WTC11 (cell line): ENCODE data around the gene FBN3. TPM values are rescaled to one million over a fixed set of nuclear protein-coding genes. Genes with fewer than 3 reads are reported as not detected.

ENCODE experiments used
- ATAC-seq: fragments of 200-7000 bp; cut with Tn5 transposase; 2 replicates; pipeline ENCODE4 v1.10.0; 2021; ENCODE audit warnings: mild to moderate bottlenecking, moderate library complexity
- Bru-seq: library from RNA; stranded (reverse); fragments of 400-500 nt; gene quantifications from one replicate; lab custom pipeline; 2021; lab: Mats Ljungman, UMichigan
- CTCF ChIA-PET: fragments of 300-600 bp; sonication (Branson Sonifier 250); formaldehyde crosslinking; loops from one replicate; lab custom pipeline; 2021; ENCODE audit warnings: antibody characterized with exemption; lab: Charles Lee
- POLR2A ChIA-PET: fragments of 350-600 bp; sonication (Branson Sonifier 250); formaldehyde crosslinking; loops from one replicate; lab custom pipeline; 2021; ENCODE audit warnings: antibody characterized with exemption; lab: Charles Lee
- DNase-seq: peaks from one replicate; pipeline ENCODE4 v3.0.0; 2021; ENCODE audit warnings: low spot score
- H3K27ac Mint-ChIP-seq: 2 replicates; pipeline ENCODE4 v1.8.0; 2021; ENCODE audit warnings: mixed read lengths
- H3K27me3 Mint-ChIP-seq: 2 replicates; pipeline ENCODE4 v1.8.0; 2021; ENCODE audit warnings: low read depth, mild to moderate bottlenecking, moderate library complexity, mixed read lengths
- H3K36me3 Mint-ChIP-seq: 2 replicates; pipeline ENCODE4 v1.8.0; 2021; ENCODE audit warnings: mixed read lengths
- H3K4me1 Mint-ChIP-seq: 2 replicates; pipeline ENCODE4 v1.8.0; 2022; ENCODE audit warnings: mixed read lengths
- H3K4me3 Mint-ChIP-seq: 2 replicates; pipeline ENCODE4 v1.8.0; 2021; ENCODE audit warnings: mild to moderate bottlenecking, moderate library complexity, mixed read lengths
- H3K9me3 Mint-ChIP-seq: 2 replicates; pipeline ENCODE4 v1.8.0; 2021; ENCODE audit warnings: mixed read lengths
- CBFB ChIP-seq: sonication (generic); formaldehyde crosslinking; IDR thresholded peaks from 2 replicates; pipeline ENCODE4 v1.8.1; 2022; ENCODE audit warnings: mild to moderate bottlenecking, low read depth, missing genetic modification reagents
- E2F5 ChIP-seq: sonication (generic); formaldehyde crosslinking; IDR thresholded peaks from 2 replicates; pipeline ENCODE4 v1.8.1; 2022; ENCODE audit warnings: mild to moderate bottlenecking, moderate library complexity, missing genetic modification reagents
- ETV6 ChIP-seq: sonication (generic); formaldehyde crosslinking; IDR thresholded peaks from 2 replicates; pipeline ENCODE4 v1.8.1; 2022; ENCODE audit warnings: mild to moderate bottlenecking, missing genetic modification reagents
- GTF2I ChIP-seq: fragments of 250-450 bp; sonication (Bioruptor Pico); conservative IDR thresholded peaks from 2 replicates; pipeline ENCODE4 v1.4.0; 2021; ENCODE audit warnings: mild to moderate bottlenecking
- NFATC4 ChIP-seq: fragments of 250-450 bp; sonication (Bioruptor Pico); IDR thresholded peaks from 2 replicates; pipeline ENCODE4 v1.9.0; 2021; ENCODE audit warnings: mild to moderate bottlenecking
- NFE2L1 ChIP-seq: sonication (generic); formaldehyde crosslinking; IDR thresholded peaks from 2 replicates; pipeline ENCODE4 v1.8.1; 2023; ENCODE audit warnings: missing genetic modification reagents
- NR3C1 ChIP-seq: sonication (generic); formaldehyde crosslinking; conservative IDR thresholded peaks from 2 replicates; pipeline ENCODE4 v1.8.1; 2023; ENCODE audit warnings: low read depth, mild to moderate bottlenecking, missing genetic modification reagents
- SMAD3 ChIP-seq: sonication (generic); formaldehyde crosslinking; IDR thresholded peaks from 2 replicates; pipeline ENCODE4 v1.8.0; 2022; ENCODE audit warnings: missing genetic modification reagents, mild to moderate bottlenecking, borderline replicate concordance
- SP1 ChIP-seq: sonication (generic); formaldehyde crosslinking; conservative IDR thresholded peaks from 2 replicates; pipeline ENCODE4 v1.8.1; 2022; ENCODE audit warnings: missing genetic modification reagents
- TEAD1 ChIP-seq: sonication (generic); formaldehyde crosslinking; IDR thresholded peaks from 2 replicates; pipeline ENCODE4 v1.8.0; 2022; ENCODE audit warnings: mild to moderate bottlenecking, missing genetic modification reagents
- ZBTB43 ChIP-seq: sonication (generic); formaldehyde crosslinking; IDR thresholded peaks from 2 replicates; pipeline ENCODE4 v1.8.1; 2023; ENCODE audit warnings: mild to moderate bottlenecking, missing genetic modification reagents
- ZNF121 ChIP-seq: sonication (generic); formaldehyde crosslinking; IDR thresholded peaks from 2 replicates; pipeline ENCODE4 v1.8.0; 2023; ENCODE audit warnings: missing genetic modification reagents
- long read RNA-seq, 3 experiments: library from RNA in 1 of 3; library from capped mRNA in 1 of 3; library from polyadenylated mRNA in 1 of 3; unstranded in 2 of 3; stranded (forward) in 1 of 3; transcript quantifications; one replicate each; pipeline ENCODE4 v2.0.0, GENCODE V29; 2021
- total RNA-seq: library from RNA; stranded (reverse); gene quantifications from 3 replicates; pipeline ENCODE4 v1.2.3, GENCODE V29; 2021

FBN3 gene
- total RNA-seq (54.8 to 67.3 TPM (median 62.2 TPM) in 3 replicates), Bru-seq, nascent RNA (percentile 53 among the genes with signal in this experiment)
- long read RNA-seq, experiment 1, partial matches to known transcripts = 40 of 73 reads
- long read RNA-seq, experiment 1, other reads (novel, unspliced or antisense) = 33 of 73 reads
- long read RNA-seq, experiment 2, partial matches to known transcripts = 11 of 22 reads
- long read RNA-seq, experiment 2, other reads (novel, unspliced or antisense) = 11 of 22 reads
- long read RNA-seq, experiment 3 = 0 reads

DNA sequence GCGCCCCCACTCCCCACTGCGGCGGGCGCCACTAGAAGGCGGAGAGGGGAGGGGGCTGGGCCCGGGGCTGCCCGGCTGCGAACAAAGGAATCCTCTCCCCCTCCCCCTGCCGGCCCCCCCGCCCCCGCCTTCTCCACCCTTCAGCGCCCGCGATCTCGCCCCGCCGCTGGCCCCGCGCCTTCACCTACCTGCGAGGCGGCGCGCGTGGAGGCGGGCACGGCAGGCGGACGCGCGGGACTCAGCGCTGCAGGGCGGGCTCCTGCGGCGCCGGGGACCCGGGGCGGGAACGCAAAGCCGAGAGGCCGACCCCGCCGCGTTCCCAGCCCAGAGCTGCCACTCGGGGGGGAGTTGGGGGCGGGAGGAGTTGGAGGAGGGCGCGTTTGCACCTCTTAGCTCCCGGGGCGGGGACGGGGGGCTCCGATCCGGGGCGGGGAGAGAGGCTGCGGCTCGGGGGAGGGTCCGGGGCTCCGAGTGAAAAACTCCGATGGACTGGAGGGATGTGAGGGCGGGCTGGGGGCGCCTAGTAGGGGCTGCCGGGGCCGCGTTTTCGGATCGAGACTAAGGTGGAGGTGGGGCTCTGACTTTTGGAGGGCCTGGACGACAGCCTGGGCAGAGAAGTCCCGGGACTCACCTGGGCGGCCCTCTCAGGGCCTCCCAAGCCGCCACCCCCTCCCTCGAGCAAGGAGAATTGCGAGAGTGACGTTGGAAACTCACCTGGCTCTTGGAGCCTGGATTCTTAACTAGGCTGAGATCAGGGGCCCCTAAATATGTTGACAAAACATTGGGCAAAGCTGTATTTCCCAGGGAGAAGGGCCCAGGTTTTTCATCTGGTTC lies at the start of gene FBN3:
Gene FBN3, minus strand, starts transcription at position 332 of the 834 bp plus-strand sequence. CDS start 2,112 bp downstream, outside the sequence.
- DNase-seq (peak; percentile 75), ATAC-seq (peak; percentile 27)
- H3K4me1 Mint-ChIP-seq = peaks cover 40% of the 10 kb centered on the region
- ChIA-PET CTCF (interaction anchor here (1.0 to 1.7 kb wide), 4 partner anchors 9 to 205 kb away, joined by 3 to 8 read pairs (median 5); no protein-coding TSS in a partner anchor), POLR2A (interaction anchor here (0.5 to 1.1 kb wide), 5 partner anchors 44 to 118 kb away, joined by 3 to 7 read pairs (median 3); no protein-coding TSS in a partner anchor)
- TF ChIP-seq NFE2L1 (CRISPR knock-in tag) = no peak
- peak; percentile 24; the same call in 1 of the 2 replicates for TF ChIP-seq SP1 (CRISPR knock-in tag)
- peak within 1 kb of the TSS; percentile 76 for H3K27ac Mint-ChIP-seq
- H3K36me3 Mint-ChIP-seq = no peaks in the 10 kb centered on the region
- H3K27me3 Mint-ChIP-seq = no peaks in the 10 kb centered on the region; the same call in 1 of the 2 replicates
- no peaks in the 10 kb centered on the region for H3K9me3 Mint-ChIP-seq
- H3K4me3 Mint-ChIP-seq = peak within 1 kb of the TSS; percentile 83

DNA sequence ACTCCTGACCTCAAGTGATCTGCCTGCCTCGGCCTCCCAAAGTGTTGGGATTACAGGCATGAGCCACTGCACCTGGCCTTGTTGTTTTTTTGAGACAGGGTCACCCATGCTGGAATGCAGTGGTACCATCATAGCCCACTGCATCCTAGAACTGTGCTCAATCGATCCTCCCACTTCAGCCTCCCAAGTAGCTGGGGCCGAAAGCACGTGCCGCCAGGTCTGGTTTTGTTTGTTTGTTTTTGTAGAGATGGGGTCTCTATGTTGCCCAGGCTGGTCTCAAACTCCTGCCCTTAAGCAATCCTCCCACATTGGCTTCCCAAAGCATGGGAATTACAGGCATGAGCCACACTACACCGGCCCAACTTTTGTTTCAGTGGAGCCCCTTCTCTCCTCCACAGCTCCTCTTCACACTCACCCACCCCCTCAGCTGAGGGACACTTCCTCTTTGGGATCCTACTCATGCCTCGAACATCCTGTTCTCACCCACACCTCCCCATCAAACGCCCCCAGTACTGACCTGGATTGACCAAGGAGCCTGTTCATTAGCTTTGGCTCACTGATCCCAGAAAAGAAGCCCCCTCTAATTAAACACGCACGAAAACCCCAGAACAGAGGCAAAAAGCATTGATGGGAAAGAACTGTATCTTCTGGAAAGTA lies 47.0 kb upstream of the FBN3 start:
- ChIA-PET CTCF (interaction anchor here (1.1 kb wide), 1 partner anchor 38 kb away, joined by 4 read pairs; no protein-coding TSS in a partner anchor), POLR2A (no interaction called here)
- peak overlapping the region; percentile 3; the same call in 1 of the 2 replicates for H3K27ac Mint-ChIP-seq
- no peaks in the 10 kb centered on the region for H3K27me3 Mint-ChIP-seq
- ATAC-seq (no peak), DNase-seq (no peak)
- no peaks in the 10 kb centered on the region for H3K36me3 Mint-ChIP-seq
- H3K4me3 Mint-ChIP-seq = no peak overlapping the region
- no peaks in the 10 kb centered on the region for H3K9me3 Mint-ChIP-seq
- peaks cover 46% of the 10 kb centered on the region for H3K4me1 Mint-ChIP-seq
- TF ChIP-seq SMAD3 (no peak), TEAD1 (CRISPR knock-in tag) (no peak), ETV6 (CRISPR knock-in tag) (no peak), ZNF121 (CRISPR knock-in tag) (no peak)

DNA sequence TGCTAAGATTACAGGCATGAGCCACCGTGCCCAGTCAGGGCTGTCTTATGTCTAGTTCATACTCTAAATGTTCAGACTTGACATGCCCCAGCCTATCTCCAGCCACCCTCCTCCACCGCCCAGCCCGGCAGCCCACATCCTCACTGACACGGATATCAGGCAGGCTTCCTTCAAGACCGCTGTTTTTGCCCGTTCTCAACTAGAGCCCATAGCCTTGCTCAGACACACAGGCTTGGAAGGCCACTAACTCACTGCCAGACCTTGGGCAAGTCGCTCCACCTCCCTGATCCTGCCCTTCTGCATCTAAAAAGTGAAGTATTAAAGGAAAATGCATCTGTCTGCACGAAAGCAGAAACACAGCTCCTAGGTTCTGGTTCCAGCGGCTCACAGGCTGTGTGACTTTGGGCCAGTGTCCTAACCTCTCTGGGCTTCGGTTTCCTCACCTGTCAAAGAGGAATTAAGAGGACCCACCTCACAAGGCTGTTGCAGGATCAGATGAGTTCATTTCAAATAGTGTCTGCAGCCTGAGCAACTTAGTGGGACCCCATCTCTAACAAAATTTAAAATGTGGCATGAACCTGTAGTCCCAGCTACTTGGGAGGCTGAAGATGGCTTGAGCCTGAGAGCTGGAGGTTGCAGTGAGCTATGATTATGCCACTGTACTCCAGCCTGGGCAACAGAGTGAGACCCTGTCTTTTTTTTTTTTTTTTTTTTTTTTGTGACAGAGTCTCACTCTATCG lies 45.3 kb upstream of the FBN3 start:
- ChIA-PET POLR2A (no interaction called here), CTCF (interaction anchor here (1.1 kb wide), 2 partner anchors 36 to 384 kb away, joined by 3 read pairs; no protein-coding TSS in a partner anchor)
- Mint-ChIP-seq H3K27ac (peak overlapping the region; percentile 87), H3K4me1 (peaks cover 46% of the 10 kb centered on the region), H3K4me3 (no peak overlapping the region), H3K9me3 (no peaks in the 10 kb centered on the region), H3K36me3 (no peaks in the 10 kb centered on the region), H3K27me3 (no peaks in the 10 kb centered on the region)
- DNase-seq (no peak), ATAC-seq (0 out of 2 replicates have a peak, but pooled peaks have one; percentile 12)
- TF ChIP-seq E2F5 (CRISPR knock-in tag) (no peak), ZBTB43 (CRISPR knock-in tag) (no peak), NFATC4 (CRISPR knock-in tag) (no peak), TEAD1 (CRISPR knock-in tag) (0 out of 2 replicates have a peak, but pooled peaks have one; percentile 20), ZNF121 (CRISPR knock-in tag) (peak; percentile 62), GTF2I (CRISPR knock-in tag) (peak; percentile 54; the same call in 1 of the 2 replicates), CBFB (no peak)

- Mint-ChIP-seq H3K4me1 (peaks cover 44% of the 10 kb centered on the region), H3K9me3 (no peaks in the 10 kb centered on the region), H3K36me3 (no peaks in the 10 kb centered on the region), H3K27me3 (no peaks in the 10 kb centered on the region), H3K27ac (peak overlapping the region; percentile 95), H3K4me3 (no peak overlapping the region)
- peak; percentile 4; the same call in 1 of the 2 replicates for TF ChIP-seq ZNF121 (CRISPR knock-in tag)
- TF ChIP-seq GTF2I (CRISPR knock-in tag) = peak; percentile 81
- TF ChIP-seq NR3C1 = no peak
- ATAC-seq (peak; percentile 49), DNase-seq (peak; percentile 33)
- POLR2A ChIA-PET = interaction anchor here (0.7 kb wide), 1 partner anchor 271 kb away, joined by 3 read pairs; no protein-coding TSS in a partner anchor
- CTCF ChIA-PET = interaction anchor here (0.6 to 1.2 kb wide), 3 partner anchors 190 to 248 kb away, joined by 3 to 4 read pairs (median 3); no protein-coding TSS in a partner anchor
Observed at GRCh38 chr19:8192221-8192820, 42.9 kb upstream of the FBN3 start.
